Measurements from ENCODE around the gene FLYWCH2.

DNA sequence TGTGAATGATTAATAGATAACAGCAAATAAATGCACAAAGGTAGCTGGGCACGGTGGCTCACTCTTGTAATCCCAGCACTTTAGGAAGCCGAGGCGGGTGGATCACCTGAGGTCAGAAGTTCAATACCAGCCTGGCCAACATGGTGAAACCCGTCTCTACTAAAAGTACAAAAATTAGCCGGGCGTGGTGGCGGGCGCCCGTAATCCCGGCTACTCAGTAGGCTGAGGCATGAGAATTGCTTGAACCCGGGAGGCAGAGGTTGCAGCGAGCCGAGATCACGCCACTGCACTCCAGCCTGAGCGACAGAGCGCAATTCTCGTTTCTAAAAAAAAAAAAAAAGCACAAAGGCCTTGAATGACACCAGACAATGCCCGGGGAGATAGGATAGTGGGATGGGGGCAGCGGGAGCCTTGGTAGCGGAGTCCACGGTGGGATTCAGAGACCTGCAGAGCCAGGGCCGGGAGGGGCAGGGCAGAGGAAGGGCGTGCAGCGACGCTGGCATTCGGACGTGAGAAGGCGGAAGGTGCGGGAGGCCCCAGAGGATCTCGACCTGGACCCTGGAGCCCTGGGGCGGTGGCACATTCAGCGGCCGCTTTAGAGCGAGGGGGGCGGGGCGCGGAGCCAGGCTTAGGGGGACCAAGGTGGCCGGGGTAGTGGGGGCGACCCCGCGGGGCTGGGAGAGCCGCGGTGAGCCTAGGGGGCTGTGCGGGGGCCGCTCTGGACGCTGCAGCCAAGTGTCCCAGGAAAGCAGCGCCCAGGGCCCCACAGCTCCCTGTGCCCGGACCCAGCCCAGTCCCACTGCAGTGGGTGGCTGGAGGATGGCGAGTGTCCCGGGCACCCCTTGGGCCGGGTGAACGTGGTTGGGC, 999 bp upstream of the FLYWCH2 start:
- TF ChIP-seq EZH2 (IDR thresholded peaks at IDR 0.05) = no peak
- TF ChIP-seq, protein P1, sequence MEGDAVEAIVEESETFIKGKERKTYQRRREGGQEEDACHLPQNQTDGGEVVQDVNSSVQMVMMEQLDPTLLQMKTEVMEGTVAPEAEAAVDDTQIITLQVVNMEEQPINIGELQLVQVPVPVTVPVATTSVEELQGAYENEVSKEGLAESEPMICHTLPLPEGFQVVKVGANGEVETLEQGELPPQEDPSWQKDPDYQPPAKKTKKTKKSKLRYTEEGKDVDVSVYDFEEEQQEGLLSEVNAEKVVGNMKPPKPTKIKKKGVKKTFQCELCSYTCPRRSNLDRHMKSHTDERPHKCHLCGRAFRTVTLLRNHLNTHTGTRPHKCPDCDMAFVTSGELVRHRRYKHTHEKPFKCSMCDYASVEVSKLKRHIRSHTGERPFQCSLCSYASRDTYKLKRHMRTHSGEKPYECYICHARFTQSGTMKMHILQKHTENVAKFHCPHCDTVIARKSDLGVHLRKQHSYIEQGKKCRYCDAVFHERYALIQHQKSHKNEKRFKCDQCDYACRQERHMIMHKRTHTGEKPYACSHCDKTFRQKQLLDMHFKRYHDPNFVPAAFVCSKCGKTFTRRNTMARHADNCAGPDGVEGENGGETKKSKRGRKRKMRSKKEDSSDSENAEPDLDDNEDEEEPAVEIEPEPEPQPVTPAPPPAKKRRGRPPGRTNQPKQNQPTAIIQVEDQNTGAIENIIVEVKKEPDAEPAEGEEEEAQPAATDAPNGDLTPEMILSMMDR (IDR thresholded peaks at IDR 0.05) = no peak
